MCF 10A (cell line): ENCODE results near the gene SLC25A15. TPM values are rescaled to one million over a fixed set of nuclear protein-coding genes. Genes with fewer than 3 reads are reported as not detected.

ENCODE experiments used
- BruUV-seq: library from RNA; stranded (reverse); fragments of 400-500 nt; replicated peaks from 2 replicates; lab custom pipeline; 2021; lab: Mats Ljungman, UMichigan
- CTCF ChIA-PET: fragments of 300-600 bp; sonication (Branson Sonifier 250); formaldehyde crosslinking; extraction: SDS; loops from one replicate; lab custom pipeline; 2021; ENCODE audit warnings: antibody characterized with exemption, inconsistent platforms; lab: Yijun Ruan, JAX
- POLR2A ChIA-PET: fragments of 300-600, 350-650 bp; sonication (Branson Sonifier 250); formaldehyde crosslinking; extraction: SDS; loops from one replicate; lab custom pipeline; 2020; ENCODE audit warnings: antibody characterized with exemption, inconsistent platforms; lab: Yijun Ruan, JAX
- DNase-seq: peaks from one replicate; pipeline ENCODE4 v3.0.0-alpha.2; 2018; ENCODE audit not compliant: unreplicated experiment
- H3K27ac Mint-ChIP-seq: one replicate; pipeline ENCODE4 v1.8.0; 2022; ENCODE audit warnings: mild to moderate bottlenecking, low read depth, mixed read lengths; ENCODE audit not compliant: unreplicated experiment
- H3K27me3 Mint-ChIP-seq: one replicate; pipeline ENCODE4 v1.8.0; 2022; ENCODE audit warnings: mixed read lengths; ENCODE audit not compliant: insufficient read depth, unreplicated experiment
- H3K36me3 Mint-ChIP-seq: one replicate; pipeline ENCODE4 v1.8.0; 2022; ENCODE audit warnings: mild to moderate bottlenecking, moderate library complexity, mixed read lengths; ENCODE audit not compliant: insufficient read depth, unreplicated experiment
- H3K4me1 Mint-ChIP-seq: one replicate; pipeline ENCODE4 v1.8.0; 2022; ENCODE audit warnings: mixed read lengths; ENCODE audit not compliant: insufficient read depth, unreplicated experiment
- H3K4me3 Mint-ChIP-seq: one replicate; pipeline ENCODE4 v1.8.0; 2022; ENCODE audit warnings: mild to moderate bottlenecking, moderate library complexity, mixed read lengths; ENCODE audit not compliant: unreplicated experiment
- H3K9me3 Mint-ChIP-seq: one replicate; pipeline ENCODE4 v1.8.0; 2022; ENCODE audit warnings: mixed read lengths; ENCODE audit not compliant: unreplicated experiment
- CTCF ChIP-seq: fragments of 200-600 bp; IDR thresholded peaks from one replicate; pipeline ENCODE4 v1.8.0; 2022; ENCODE audit warnings: antibody characterized with exemption, mild to moderate bottlenecking; ENCODE audit not compliant: unreplicated experiment
- intact Hi-C: fragments of 100-400 bp; cut with micrococcal nuclease; formaldehyde crosslinking; loops from 2 replicates; pipeline ENCODE4 v1.14.1; 2022
- total RNA-seq: library from RNA; stranded (reverse); gene quantifications from 2 replicates; pipeline ENCODE4 v1.2.3, GENCODE V29; 2022

Gene SLC25A15
- total RNA-seq, 1 experiment from 2014 or later, result 15.5 TPM

DNA sequence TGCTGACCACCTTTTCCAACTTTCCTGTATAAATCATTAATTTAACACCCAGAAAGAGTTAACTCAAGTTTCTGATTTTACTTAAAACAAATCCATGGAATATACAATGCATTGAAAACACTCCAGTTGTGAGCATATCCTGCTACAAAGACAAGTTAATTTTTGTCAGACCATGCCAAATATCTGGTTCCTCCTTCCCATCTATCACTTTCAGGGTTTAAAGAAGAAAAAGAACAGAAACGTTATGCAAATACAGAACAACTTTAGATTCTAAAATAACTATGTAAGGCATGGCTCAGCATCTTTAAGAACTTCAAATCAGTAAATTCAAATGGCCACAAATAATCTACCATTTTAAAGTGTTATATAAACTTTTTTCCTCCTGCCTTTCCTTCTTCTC, 33.4 kb upstream of the SLC25A15 start:
- Mint-ChIP-seq H3K4me3 (no peak overlapping the region), H3K27ac (no peak overlapping the region), H3K36me3 (peaks cover 52% of the 10 kb centered on the region), H3K27me3 (no peaks in the 10 kb centered on the region), H3K9me3 (no peaks in the 10 kb centered on the region), H3K4me1 (no peaks in the 10 kb centered on the region)
- TF ChIP-seq CTCF, result no peak
- CTCF ChIA-PET, result no interaction called here
- no peak for DNase-seq
- intact Hi-C loops, result no loop called here
- BruUV-seq, result TSS peak; percentile 15
- POLR2A ChIA-PET, result interaction anchor here (0.7 kb wide), 1 partner anchor 53 kb away, joined by 3 read pairs; no protein-coding TSS in a partner anchor

DNA sequence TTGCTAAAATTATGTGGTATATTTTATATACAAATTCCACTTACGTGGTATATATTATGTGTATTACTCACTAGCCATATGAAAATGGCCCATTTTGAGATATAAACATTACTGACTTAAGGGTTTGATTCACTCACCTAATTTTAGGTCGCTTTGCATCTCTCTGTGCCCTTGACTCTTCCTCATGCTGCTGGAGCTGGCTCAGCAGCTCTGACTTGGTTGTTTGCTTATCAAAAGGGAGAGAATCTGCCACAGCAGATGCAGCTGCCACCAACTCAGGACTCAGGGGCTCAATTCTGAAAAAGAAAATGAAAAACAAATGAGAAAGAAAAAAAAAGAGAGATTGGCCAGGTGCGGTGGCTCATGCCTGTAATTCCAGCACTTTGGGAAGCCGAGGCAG, 30.6 kb upstream of the SLC25A15 start:
- Mint-ChIP-seq H3K4me3 (no peak overlapping the region), H3K4me1 (no peaks in the 10 kb centered on the region), H3K9me3 (no peaks in the 10 kb centered on the region), H3K27me3 (no peaks in the 10 kb centered on the region), H3K36me3 (peaks cover 41% of the 10 kb centered on the region), H3K27ac (no peak overlapping the region)
- no TSS peak for BruUV-seq
- POLR2A ChIA-PET, result no interaction called here
- TF ChIP-seq CTCF, result no peak
- intact Hi-C loops, result no loop called here
- CTCF ChIA-PET, result no interaction called here
- DNase-seq, result no peak

DNA sequence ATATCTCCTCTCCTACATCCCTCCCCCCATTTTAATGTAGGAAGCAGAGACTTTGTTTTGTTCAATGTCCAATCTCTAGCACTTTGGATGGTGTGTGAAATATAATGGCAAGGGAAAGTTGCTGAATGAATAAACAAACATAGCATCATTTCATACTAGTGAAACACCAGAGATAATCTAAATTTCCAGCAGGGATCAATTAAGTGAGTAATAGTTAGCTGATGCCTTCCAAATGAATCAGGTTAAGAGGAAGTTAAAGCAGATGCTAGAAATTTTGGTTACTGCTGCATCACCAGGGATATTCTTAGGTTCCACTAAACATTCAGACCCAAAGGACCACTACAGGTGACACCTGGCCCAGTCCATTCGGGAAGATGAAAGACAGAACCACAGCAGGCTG, 26.6 kb upstream of the SLC25A15 start:
- Mint-ChIP-seq H3K36me3 (peaks cover 39% of the 10 kb centered on the region), H3K27me3 (no peaks in the 10 kb centered on the region), H3K4me3 (no peak overlapping the region), H3K4me1 (no peaks in the 10 kb centered on the region), H3K27ac (no peak overlapping the region), H3K9me3 (no peaks in the 10 kb centered on the region)
- TF ChIP-seq CTCF, result no peak
- CTCF ChIA-PET, result no interaction called here
- BruUV-seq, result no TSS peak
- POLR2A ChIA-PET, result no interaction called here
- DNase-seq, result no peak
- intact Hi-C loops, result no loop called here

- intact Hi-C loops, result no loop called here
- no peaks in the 10 kb centered on the region for H3K27me3 Mint-ChIP-seq
Measured at GRCh38 chr13:40764587-40765403, 24.6 kb upstream of the SLC25A15 start.

More at GRCh38 chr13:40764587-40765403, 24.6 kb upstream of the SLC25A15 start:
- peaks cover 4% of the 10 kb centered on the region for H3K4me1 Mint-ChIP-seq
- no peak for TF ChIP-seq CTCF
- H3K9me3 Mint-ChIP-seq, result no peaks in the 10 kb centered on the region
- DNase-seq, result no peak
- CTCF ChIA-PET, result interaction anchor here (4.7 kb wide), 1 partner anchor 13 kb away, joined by 29 read pairs; no protein-coding TSS in a partner anchor
- H3K27ac Mint-ChIP-seq, result no peak overlapping the region
- BruUV-seq, result no TSS peak
- H3K4me3 Mint-ChIP-seq, result no peak overlapping the region
- POLR2A ChIA-PET, result no interaction called here
- H3K36me3 Mint-ChIP-seq, result peaks cover 22% of the 10 kb centered on the region
